Measurements from ENCODE around the gene CDH23. TPM values are rescaled to one million over a fixed set of nuclear protein-coding genes. Genes with fewer than 3 reads are reported as not detected.

Gene CDH23
- total and polyA plus RNA-seq, 9 of the 15 experiments (the other 6 are each of a cell fraction or from before 2014, with no cell fraction given), result 0.18 to 1.2 (median 0.47) TPM

GRCh38 chr10:71471957-71472365, 75.2 kb downstream of the CDH23 start:
- H3K27ac ChIP-seq (ENCODE audit: extremely low read depth, low read depth, low read length), result no peak overlapping the region
- H3K9me1 ChIP-seq (ENCODE audit: control insufficient read depth, insufficient read depth, low read length), result no peaks in the 10 kb centered on the region
- TF ChIP-seq NFXL1 (CRISPR knock-in tag; IDR thresholded peaks at IDR 0.05) (no peak), ZNF764 (CRISPR knock-in tag; IDR thresholded peaks at IDR 0.05; ENCODE audit: low read depth) (no peak), PURB (CRISPR knock-in tag; IDR thresholded peaks at IDR 0.05; ENCODE audit: low read depth) (no peak), ZNF830 (CRISPR knock-in tag; IDR thresholded peaks at IDR 0.05) (no peak), HDAC3 (IDR thresholded peaks at IDR 0.05; ENCODE audit: borderline replicate concordance, partially characterized antibody) (no peak), STAT5B (CRISPR knock-in tag; IDR thresholded peaks at IDR 0.05) (no peak), SMAD1 (IDR thresholded peaks at IDR 0.05; ENCODE audit: low read depth, low read length, partially characterized antibody) (no peak), XRCC5 (IDR thresholded peaks at IDR 0.05; ENCODE audit: low read depth, low read length) (no peak)
- no peaks in the 10 kb centered on the region for H3K79me2 ChIP-seq (ENCODE audit: control insufficient read depth, insufficient read depth, low read length)
- H3K36me3 ChIP-seq (ENCODE audit: control insufficient read depth, insufficient read depth, low read length), result no peaks in the 10 kb centered on the region
- intact Hi-C loops (cut with micrococcal nuclease), result loop anchor here (5.0 kb wide), 1 partner anchor 75 kb away; the partner anchor contains the start of gene CDH23
- H3K27me3 ChIP-seq (ENCODE audit: control insufficient read depth in 2 of 2, insufficient read depth in 2 of 2, low read length in 2 of 2), result peaks cover 14 to 74% of the 10 kb centered on the region in 2 experiments
- in situ Hi-C loops (cut with MboI), result no loop called here
- H3K4me3 ChIP-seq, result no peak overlapping the region
- ATAC-seq (no peak), DNase-seq (ENCODE audit: extremely low read depth in 1 of 4, low spot score in 3 of 4) (no peak), FAIRE-seq (no peak)
- no peak overlapping the region; a peak in 1 of 4 replicates for H3K9ac ChIP-seq (ENCODE audit: insufficient read depth in 1 of 2, low read depth in 2 of 2, low read length in 2 of 2)
- CTCF ChIA-PET (ENCODE audit: low intra/inter-chr PET ratio), result no interaction called here
- peaks cover 0 to 7% of the 10 kb centered on the region in 2 experiments; a peak in 3 of 5 replicates for H3K4me1 ChIP-seq (replicated peaks in 1 of 2; ENCODE audit: control insufficient read depth in 2 of 2, insufficient read depth in 2 of 2, low read length in 2 of 2)
- H3K9me3 ChIP-seq (replicated peaks; ENCODE audit: control insufficient read depth, insufficient read depth, low read depth, low read length), result no peaks in the 10 kb centered on the region
- no TSS peak for BruUV-seq (replicated peaks)
- H2AFZ ChIP-seq (ENCODE audit: low read depth, low read length), result no peak overlapping the region
- no peak overlapping the region for H3K4me2 ChIP-seq (ENCODE audit: insufficient read depth, low read length)
- H4K20me1 ChIP-seq (replicated peaks; ENCODE audit: control insufficient read depth, insufficient read depth, low read length), result no peaks in the 10 kb centered on the region
- POLR2A ChIA-PET, result interaction anchor here (0.8 kb wide), 1 partner anchor 22 kb away, joined by 3 read pairs; no protein-coding TSS in a partner anchor
- WGBS (ENCODE audit: insufficient coverage, low coverage, missing lambda C conversion rate), result 4% methylated on average over 6 of the region's 6 CpGs
